T-helper 17 cell (primary cell): ENCODE data around the gene ZNF22. TPM values are rescaled to one million over a fixed set of nuclear protein-coding genes. Genes with fewer than 3 reads are reported as not detected.

Source experiments
- ATAC-seq: fragments of 150-1000 bp; cut with Tn5 transposase; 2 replicates; pipeline ENCODE4 v1.10.0; 2021; ENCODE audit warnings: mild to moderate bottlenecking, moderate library complexity
- DNase-seq, 3 donors: peaks; one replicate each; pipeline versions ENCODE4 v3.0.0 to v3.0.0-alpha.2; 2020 to 2021
- H3K9me3 ChIP-seq: one replicate; pipeline ENCODE4 v1.7.0; 2013; ENCODE audit warnings: low read length, mild to moderate bottlenecking; ENCODE audit not compliant: control insufficient read depth, poor library complexity, severe bottlenecking
- H3K27ac Mint-ChIP-seq: one replicate; pipeline ENCODE4 v1.8.0; 2022; ENCODE audit warnings: mild to moderate bottlenecking, moderate library complexity, mixed read lengths
- H3K27me3 Mint-ChIP-seq: one replicate; pipeline ENCODE4 v1.8.0; 2022; ENCODE audit warnings: mixed read lengths
- H3K36me3 Mint-ChIP-seq: one replicate; pipeline ENCODE4 v1.8.0; 2022; ENCODE audit warnings: low read depth, mixed read lengths
- H3K4me1 Mint-ChIP-seq: one replicate; pipeline ENCODE4 v1.8.0; 2022; ENCODE audit warnings: mild to moderate bottlenecking, mixed read lengths
- H3K4me3 Mint-ChIP-seq: one replicate; pipeline ENCODE4 v1.8.0; 2022; ENCODE audit warnings: mild to moderate bottlenecking, moderate library complexity, mixed read lengths
- total RNA-seq, 4 donors: library from RNA in 2 of 4; stranded (reverse) in 2 of 4; gene quantifications; one replicate each; pipeline ENCODE4 v1.2.3 and lab custom pipeline; 2022 to 2026

Gene ZNF22
- total RNA-seq, 2 donors from 2014 or later: 12.1 to 12.5 TPM

DNA sequence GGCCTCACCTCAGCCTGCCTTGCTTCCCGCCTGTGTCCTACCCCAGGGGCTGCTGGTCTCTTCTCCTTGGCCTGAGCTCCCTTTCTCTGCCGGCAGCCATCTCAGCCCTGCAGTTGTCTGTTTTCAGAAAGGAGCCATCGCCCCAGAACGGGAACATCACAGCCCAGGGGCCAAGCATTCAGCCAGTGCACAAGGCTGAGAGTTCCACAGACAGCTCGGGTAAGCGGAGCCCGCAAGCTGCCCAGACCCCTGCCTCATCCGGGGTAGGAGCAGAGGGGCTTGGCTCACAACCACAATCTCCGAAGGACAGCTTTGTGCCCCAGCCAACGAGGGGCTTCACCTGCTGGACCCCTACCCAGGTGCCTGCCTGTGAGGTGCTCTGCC lies 16.8 kb upstream of the ZNF22 start:
- Mint-ChIP-seq H3K27ac (no peak overlapping the region), H3K36me3 (no peaks in the 10 kb centered on the region), H3K27me3 (peaks cover 33% of the 10 kb centered on the region), H3K4me1 (peaks cover 2% of the 10 kb centered on the region), H3K4me3 (no peak overlapping the region)
- ATAC-seq (no peak), DNase-seq (no peak)
- H3K9me3 ChIP-seq: no peaks in the 10 kb centered on the region

DNA sequence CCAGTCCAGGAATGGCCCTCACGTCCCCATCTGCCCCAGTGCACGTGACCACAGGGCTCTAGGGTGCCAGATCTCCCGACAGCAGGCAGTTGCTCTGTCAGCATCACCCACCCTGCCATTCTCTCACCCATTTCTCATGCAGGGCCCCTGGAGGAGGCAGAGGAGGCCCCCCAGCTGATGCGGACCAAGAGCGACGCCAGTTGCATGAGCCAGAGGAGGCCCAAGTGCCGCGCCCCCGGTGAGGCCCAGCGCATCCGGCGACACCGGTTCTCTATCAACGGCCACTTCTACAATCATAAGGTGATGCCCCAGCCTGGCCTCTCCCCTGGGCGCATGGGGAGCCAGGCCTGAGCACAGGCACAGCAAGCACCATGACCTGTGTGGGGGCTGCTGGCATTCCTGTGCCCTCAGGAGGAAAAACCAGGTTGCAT lies 16.0 kb upstream of the ZNF22 start:
- no peaks in the 10 kb centered on the region for H3K36me3 Mint-ChIP-seq
- ATAC-seq: no peak
- no peak overlapping the region for H3K4me3 Mint-ChIP-seq
- H3K4me1 Mint-ChIP-seq: peaks cover 2% of the 10 kb centered on the region
- peaks cover 36% of the 10 kb centered on the region for H3K27me3 Mint-ChIP-seq
- no peaks in the 10 kb centered on the region for H3K9me3 ChIP-seq
- DNase-seq: no peak
- H3K27ac Mint-ChIP-seq: no peak overlapping the region

GRCh38 chr10:44985175-44985681 lies 15.5 kb upstream of the ZNF22 start:
- Mint-ChIP-seq H3K27me3 (peaks cover 40% of the 10 kb centered on the region), H3K4me1 (peaks cover 2% of the 10 kb centered on the region), H3K27ac (no peak overlapping the region), H3K4me3 (no peak overlapping the region), H3K36me3 (no peaks in the 10 kb centered on the region)
- DNase-seq (no peak), ATAC-seq (no peak)
- no peaks in the 10 kb centered on the region for H3K9me3 ChIP-seq

GRCh38 chr10:44986179-44986578 lies 14.5 kb upstream of the ZNF22 start:
- H3K27me3 Mint-ChIP-seq: peaks cover 41% of the 10 kb centered on the region
- H3K4me3 Mint-ChIP-seq: no peak overlapping the region
- DNase-seq (no peak), ATAC-seq (no peak)
- H3K4me1 Mint-ChIP-seq: peaks cover 2% of the 10 kb centered on the region
- H3K27ac Mint-ChIP-seq: no peak overlapping the region
- no peaks in the 10 kb centered on the region for H3K36me3 Mint-ChIP-seq
- no peaks in the 10 kb centered on the region for H3K9me3 ChIP-seq

GRCh38 chr10:44986670-44987069 lies 14.1 kb upstream of the ZNF22 start:
- ATAC-seq: no peak
- no peak overlapping the region for H3K27ac Mint-ChIP-seq
- no peaks in the 10 kb centered on the region for H3K36me3 Mint-ChIP-seq
- H3K4me1 Mint-ChIP-seq: peaks cover 2% of the 10 kb centered on the region
- H3K27me3 Mint-ChIP-seq: peaks cover 44% of the 10 kb centered on the region
- DNase-seq: no peak
- no peak overlapping the region for H3K4me3 Mint-ChIP-seq
- no peaks in the 10 kb centered on the region for H3K9me3 ChIP-seq

DNA sequence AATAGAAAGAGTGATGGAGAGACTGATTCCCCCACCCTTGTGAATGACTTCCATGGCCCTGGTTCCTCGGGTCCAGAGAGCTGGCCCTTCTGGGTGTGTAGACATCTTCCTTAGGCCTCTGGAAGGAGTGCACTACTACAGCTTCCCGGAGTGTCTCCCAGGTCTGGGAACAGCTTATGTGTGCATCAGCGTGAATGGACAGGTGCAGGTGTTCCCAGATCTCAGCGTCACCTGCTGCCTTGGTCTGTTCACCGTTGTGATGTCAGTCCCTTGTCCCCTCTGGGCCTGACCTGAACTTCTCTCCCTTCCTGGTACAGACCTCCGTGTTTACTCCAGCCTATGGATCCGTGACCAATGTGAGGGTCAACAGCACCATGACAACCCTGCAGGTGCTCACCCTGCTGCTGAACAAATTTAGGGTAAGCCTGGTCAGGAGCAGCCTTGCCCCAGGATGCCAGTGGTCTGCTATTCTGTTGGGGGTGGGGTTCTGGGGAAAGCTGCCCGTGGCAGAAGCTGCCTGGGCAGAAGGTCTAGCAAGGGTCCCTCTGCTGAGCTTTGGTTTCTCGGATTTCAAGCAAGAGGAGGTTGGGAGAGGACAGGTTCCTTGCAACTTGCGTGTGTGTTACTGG lies 11.7 kb upstream of the ZNF22 start:
- H3K9me3 ChIP-seq: no peaks in the 10 kb centered on the region
- ATAC-seq: no peak
- DNase-seq: no peak
- Mint-ChIP-seq H3K4me3 (no peak overlapping the region), H3K27me3 (peaks cover 45% of the 10 kb centered on the region), H3K27ac (no peak overlapping the region), H3K4me1 (peaks cover 2% of the 10 kb centered on the region), H3K36me3 (no peaks in the 10 kb centered on the region)

DNA sequence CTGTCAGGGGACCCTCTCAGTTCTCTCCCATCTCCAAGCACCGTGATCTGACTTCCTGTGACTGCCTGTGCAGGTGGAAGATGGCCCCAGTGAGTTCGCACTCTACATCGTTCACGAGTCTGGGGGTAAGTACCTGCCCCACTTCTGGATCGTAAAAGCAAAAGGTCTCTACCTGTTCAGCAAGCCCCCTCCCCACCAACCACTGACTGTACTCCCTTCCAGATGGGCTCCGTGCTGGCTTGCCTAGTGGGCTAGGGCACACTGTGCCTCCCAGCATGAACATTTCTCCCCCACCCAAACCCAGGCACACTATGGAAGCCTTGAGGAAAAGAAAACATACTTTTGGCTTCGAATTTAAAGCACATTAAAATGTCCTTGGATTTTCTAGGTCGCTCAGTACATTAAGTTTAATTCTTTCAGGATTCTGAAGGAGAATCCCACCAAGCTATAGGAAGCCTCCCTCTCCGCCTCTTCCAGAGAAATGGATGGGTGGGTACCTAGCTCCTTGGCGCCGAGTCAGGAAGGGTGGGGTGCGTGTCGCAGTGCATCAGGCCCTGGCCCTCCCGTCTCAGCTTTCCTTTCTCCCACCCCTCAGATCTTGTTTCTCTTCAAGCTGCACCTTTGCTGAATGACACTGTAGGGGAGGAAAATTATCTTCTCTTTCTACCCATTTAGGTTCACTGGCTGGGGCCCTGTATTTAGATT lies 11.0 kb upstream of the ZNF22 start:
- no peaks in the 10 kb centered on the region for H3K9me3 ChIP-seq
- ATAC-seq (no peak), DNase-seq (no peak)
- peaks cover 43% of the 10 kb centered on the region for H3K27me3 Mint-ChIP-seq
- H3K36me3 Mint-ChIP-seq: no peaks in the 10 kb centered on the region
- H3K4me3 Mint-ChIP-seq: no peak overlapping the region
- no peak overlapping the region for H3K27ac Mint-ChIP-seq
- peaks cover 2% of the 10 kb centered on the region for H3K4me1 Mint-ChIP-seq

DNA sequence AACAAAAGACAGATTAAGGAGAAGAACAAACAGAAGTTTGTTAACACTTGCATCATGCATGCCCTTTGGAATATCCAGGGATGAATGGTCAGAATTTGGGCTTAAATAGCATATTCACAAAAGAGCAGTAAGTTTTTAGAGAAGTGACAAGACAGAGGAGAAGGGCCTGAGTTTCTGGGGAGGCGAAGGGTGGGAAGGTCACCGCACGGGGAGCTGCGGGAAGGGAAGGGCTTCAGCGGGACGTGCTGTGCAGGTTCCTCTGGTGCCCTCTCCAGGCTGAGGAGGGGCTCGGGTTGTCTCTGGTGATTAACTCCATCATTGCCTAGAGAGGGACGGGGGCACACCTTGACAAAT lies 10.4 kb upstream of the ZNF22 start:
- peaks cover 37% of the 10 kb centered on the region for H3K27me3 Mint-ChIP-seq
- no peak for DNase-seq
- no peaks in the 10 kb centered on the region for H3K36me3 Mint-ChIP-seq

DNA sequence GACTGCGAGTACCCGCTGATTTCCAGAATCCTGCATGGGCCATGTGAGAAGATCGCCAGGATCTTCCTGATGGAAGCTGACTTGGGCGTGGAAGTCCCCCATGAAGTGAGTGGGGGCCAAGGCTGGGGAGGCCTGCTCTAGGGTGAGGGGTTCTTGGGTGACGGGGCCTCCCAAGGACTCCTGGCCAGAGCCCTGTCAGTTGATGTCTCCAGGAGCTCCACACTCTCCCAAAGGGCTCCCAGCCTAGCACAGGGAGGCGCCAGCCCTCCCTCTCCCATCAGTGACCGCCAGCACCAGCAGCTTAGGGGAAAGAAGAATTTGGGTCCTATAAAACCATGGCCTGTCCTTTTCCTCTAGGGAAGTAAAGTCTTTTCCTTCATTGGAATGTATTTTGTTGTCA lies 9.8 kb upstream of the ZNF22 start:
- no peaks in the 10 kb centered on the region for H3K9me3 ChIP-seq
- no peaks in the 10 kb centered on the region for H3K36me3 Mint-ChIP-seq
- H3K27me3 Mint-ChIP-seq: peaks cover 36% of the 10 kb centered on the region
- no peak for DNase-seq
- H3K4me3 Mint-ChIP-seq: no peak overlapping the region
- peaks cover 9% of the 10 kb centered on the region for H3K4me1 Mint-ChIP-seq
- no peak for ATAC-seq
- H3K27ac Mint-ChIP-seq: no peak overlapping the region

More for the DNA sequence above, 10.4 kb upstream of the ZNF22 start:
- no peak for ATAC-seq
- Mint-ChIP-seq H3K4me3 (no peak overlapping the region), H3K27ac (no peak overlapping the region), H3K4me1 (peaks cover 6% of the 10 kb centered on the region)
- H3K9me3 ChIP-seq: no peaks in the 10 kb centered on the region

- H3K4me3 Mint-ChIP-seq: no peak overlapping the region
- peaks cover 9% of the 10 kb centered on the region for H3K4me1 Mint-ChIP-seq
- no peaks in the 10 kb centered on the region for H3K36me3 Mint-ChIP-seq
- DNase-seq (no peak), ATAC-seq (no peak)
- H3K27me3 Mint-ChIP-seq: peaks cover 36% of the 10 kb centered on the region
- H3K9me3 ChIP-seq: no peaks in the 10 kb centered on the region
- no peak overlapping the region for H3K27ac Mint-ChIP-seq
Measured at GRCh38 chr10:44991571-44991970, 9.2 kb upstream of the ZNF22 start.

GRCh38 chr10:44992070-44992731 lies 8.5 kb upstream of the ZNF22 start:
- no peaks in the 10 kb centered on the region for H3K9me3 ChIP-seq
- Mint-ChIP-seq H3K27me3 (peaks cover 36% of the 10 kb centered on the region), H3K4me1 (peaks cover 9% of the 10 kb centered on the region), H3K27ac (no peak overlapping the region), H3K4me3 (no peak overlapping the region), H3K36me3 (no peaks in the 10 kb centered on the region)
- no peak for ATAC-seq
- DNase-seq: no peak

GRCh38 chr10:44992732-44993225 lies 7.9 kb upstream of the ZNF22 start:
- DNase-seq: no peak
- H3K4me1 Mint-ChIP-seq: peaks cover 9% of the 10 kb centered on the region
- no peak for ATAC-seq
- H3K4me3 Mint-ChIP-seq: no peak overlapping the region
- H3K9me3 ChIP-seq: no peaks in the 10 kb centered on the region
- H3K36me3 Mint-ChIP-seq: no peaks in the 10 kb centered on the region
- no peak overlapping the region for H3K27ac Mint-ChIP-seq
- peaks cover 31% of the 10 kb centered on the region for H3K27me3 Mint-ChIP-seq

DNA sequence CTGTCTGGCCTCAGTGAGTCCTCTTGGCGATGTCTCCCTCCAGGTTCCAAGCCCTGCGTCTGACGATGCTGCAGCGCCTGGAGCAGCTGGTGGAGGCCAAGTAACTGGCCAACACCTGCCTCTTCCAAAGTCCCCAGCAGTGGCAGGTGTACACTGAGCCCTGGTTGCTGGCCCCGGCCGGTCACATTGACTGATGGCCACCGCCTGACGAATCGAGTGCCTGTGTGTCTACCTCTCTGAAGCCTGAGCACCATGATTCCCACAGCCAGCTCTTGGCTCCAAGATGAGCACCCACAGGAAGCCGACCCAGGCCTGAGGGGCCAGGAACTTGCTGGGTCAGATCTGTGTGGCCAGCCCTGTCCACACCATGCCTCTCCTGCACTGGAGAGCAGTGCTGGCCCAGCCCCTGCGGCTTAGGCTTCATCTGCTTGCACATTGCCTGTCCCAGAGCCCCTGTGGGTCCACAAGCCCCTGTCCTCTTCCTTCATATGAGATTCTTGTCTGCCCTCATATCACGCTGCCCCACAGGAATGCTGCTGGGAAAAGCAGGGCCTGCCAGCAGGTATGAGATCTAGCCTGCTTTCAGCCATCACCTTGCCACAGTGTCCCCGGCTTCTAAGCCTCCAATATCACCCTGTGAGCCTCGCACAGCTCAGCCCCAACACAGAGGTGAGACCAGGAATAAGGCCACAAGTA lies 7.3 kb upstream of the ZNF22 start:
- H3K9me3 ChIP-seq: no peaks in the 10 kb centered on the region
- peaks cover 9% of the 10 kb centered on the region for H3K4me1 Mint-ChIP-seq
- DNase-seq: no peak
- H3K36me3 Mint-ChIP-seq: no peaks in the 10 kb centered on the region
- H3K27me3 Mint-ChIP-seq: peaks cover 29% of the 10 kb centered on the region
- ATAC-seq: no peak
- H3K27ac Mint-ChIP-seq: no peak overlapping the region
- no peak overlapping the region for H3K4me3 Mint-ChIP-seq
